Measurements from ENCODE around the gene SSB.

DNA sequence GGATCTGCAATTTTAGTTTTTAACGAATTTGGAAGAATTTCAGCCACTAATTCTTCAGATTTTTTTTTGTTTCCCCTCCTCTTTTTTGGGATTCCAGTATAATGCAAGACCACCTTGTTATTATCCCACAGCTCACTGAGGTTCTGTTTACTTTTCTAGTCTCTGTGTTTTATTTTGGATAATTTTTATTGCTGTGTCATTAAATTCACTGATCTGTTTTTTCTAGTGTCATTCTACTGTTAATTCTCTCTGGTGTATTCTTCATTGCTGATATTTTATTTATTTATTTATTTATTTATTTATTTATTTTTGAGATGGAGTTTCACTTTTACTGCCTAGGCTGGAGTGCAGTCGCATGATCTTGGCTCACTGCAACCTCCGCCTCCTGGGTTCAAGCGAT, 60.8 kb downstream of the SSB start:
- TF ChIP-seq CTCF (IDR thresholded peaks at IDR 0.05) (no peak), POLR2AphosphoS5 (IDR thresholded peaks at IDR 0.05) (no peak)
